Endothelial cell of umbilical vein (primary cell): ENCODE results near the gene SYTL3. TPM values are rescaled to one million over a fixed set of nuclear protein-coding genes. Genes with fewer than 3 reads are reported as not detected.

ENCODE experiments used
- BruUV-seq: library from RNA; stranded (reverse); fragments of 400-500 nt; replicated peaks from 2 replicates; lab custom pipeline; 2021; lab: Mats Ljungman, UMichigan
- CTCF ChIA-PET: fragments of 300-600, 350-600 bp; sonication (Branson Sonifier 250); formaldehyde crosslinking; loops from one replicate; lab custom pipeline; 2021; ENCODE audit warnings: antibody characterized with exemption, inconsistent platforms; lab: Charles Lee
- POLR2A ChIA-PET: fragments of 300-600, 350-600 bp; sonication (Branson Sonifier 250); formaldehyde crosslinking; loops from one replicate; lab custom pipeline; 2021; ENCODE audit warnings: antibody characterized with exemption, inconsistent platforms; lab: Charles Lee
- DNase-seq: peaks from one replicate; pipeline ENCODE4 v3.0.0-alpha.2; 2011; ENCODE audit warnings: low read depth, low spot score
- FAIRE-seq: peaks from 2 replicates; lab custom pipeline; 2011; peaks lifted over from hg19 to GRCh38; lab: Jason Lieb, UNC
- H2AFZ ChIP-seq: 2 replicates; pipeline ENCODE4 v1.6.0; 2012; ENCODE audit warnings: low read depth, low read length, control low read depth, inconsistent platforms
- H3K27ac ChIP-seq: 2 replicates; pipeline ENCODE4 v1.5.1; 2011; ENCODE audit warnings: low read depth, mild to moderate bottlenecking, control low read depth, low read length, moderate library complexity; ENCODE audit not compliant: insufficient read depth
- H3K27me3 ChIP-seq, 2 experiments: 2 replicates each; pipeline versions ENCODE4 v1.6.0 to v1.6.1; 2011; ENCODE audit warnings: low read length in 2 of 2, mixed read lengths in 1 of 2; ENCODE audit not compliant: control insufficient read depth in 2 of 2, insufficient read depth in 2 of 2
- H3K36me3 ChIP-seq, 2 experiments: 2 replicates in 1 of 2; 3 replicates in 1 of 2; pipeline ENCODE4 v1.5.1; 2011; ENCODE audit warnings: low read length in 2 of 2, mild to moderate bottlenecking in 1 of 2, moderate library complexity in 1 of 2; ENCODE audit not compliant: control insufficient read depth in 2 of 2, insufficient read depth in 2 of 2; ENCODE audit errors: extremely low read depth in 1 of 2
- H3K4me1 ChIP-seq: 3 replicates; pipeline ENCODE4 v1.5.1; 2011; ENCODE audit warnings: mild to moderate bottlenecking, low read length; ENCODE audit not compliant: control insufficient read depth, insufficient read depth; ENCODE audit errors: extremely low read depth
- H3K4me2 ChIP-seq: 2 replicates; pipeline ENCODE4 v1.6.1; 2011; ENCODE audit warnings: low read length, control low read depth, mixed read lengths; ENCODE audit not compliant: insufficient read depth
- H3K4me3 ChIP-seq, 3 experiments: fragments of 200-600 bp in 1 of 3; sonication (generic), shearing (Covaris generic) in 1 of 3; replicated peaks in 1 of 3; 2 replicates each; pipeline ENCODE4 v1.5.1; 2011 to 2016; ENCODE audit warnings: control low read depth in 3 of 3, low read length in 3 of 3, mild to moderate bottlenecking in 2 of 3, inconsistent platforms in 1 of 3, low read depth in 1 of 3, moderate library complexity in 1 of 3; ENCODE audit not compliant: insufficient read depth in 1 of 3
- H3K79me2 ChIP-seq: 2 replicates; pipeline ENCODE4 v1.6.0; 2012; ENCODE audit warnings: low read length, inconsistent platforms; ENCODE audit not compliant: control insufficient read depth, insufficient read depth
- H3K9ac ChIP-seq: replicated peaks from 2 replicates; pipeline ENCODE3; 2011; ENCODE audit warnings: low read length, control low read depth; ENCODE audit not compliant: insufficient read depth; ENCODE audit errors: extremely low read depth
- H3K9me1 ChIP-seq: replicated peaks from 3 replicates; pipeline ENCODE4 v1.6.0; 2011; ENCODE audit warnings: mild to moderate bottlenecking, low read length; ENCODE audit not compliant: control insufficient read depth, insufficient read depth; ENCODE audit errors: extremely low read depth
- H3K9me3 ChIP-seq: replicated peaks from 2 replicates; pipeline ENCODE4 v1.5.1; 2012; ENCODE audit warnings: low read length, inconsistent platforms; ENCODE audit not compliant: control insufficient read depth, insufficient read depth
- H4K20me1 ChIP-seq: replicated peaks from 2 replicates; pipeline ENCODE3; 2011; ENCODE audit warnings: mild to moderate bottlenecking, low read length; ENCODE audit not compliant: control insufficient read depth, insufficient read depth; ENCODE audit errors: extremely low read depth
- EZH2 ChIP-seq: IDR thresholded peaks from 2 replicates; pipeline ENCODE4 v1.6.1; 2012; ENCODE audit warnings: borderline replicate concordance, low read depth, mild to moderate bottlenecking, moderate library complexity, low read length, inconsistent platforms; ENCODE audit not compliant: severe bottlenecking
- FOS ChIP-seq: IDR thresholded peaks from 2 replicates; pipeline ENCODE4 v1.6.1; 2011; ENCODE audit warnings: mild to moderate bottlenecking, low read length, moderate library complexity, borderline replicate concordance; ENCODE audit not compliant: insufficient read depth
- GATA2 ChIP-seq: IDR thresholded peaks from 2 replicates; pipeline ENCODE4 v1.7.0; 2011; ENCODE audit warnings: low read depth, mild to moderate bottlenecking, moderate library complexity, mixed read lengths, low read length; ENCODE audit not compliant: insufficient read length, insufficient read depth
- JUN ChIP-seq: IDR thresholded peaks from 2 replicates; pipeline ENCODE4 v1.6.1; 2011; ENCODE audit warnings: borderline replicate concordance, low read depth; ENCODE audit not compliant: insufficient read length, insufficient read depth
- MYC ChIP-seq: IDR thresholded peaks from one replicate; pipeline ENCODE4 v1.6.1; 2011; ENCODE audit warnings: mild to moderate bottlenecking, low read depth, low read length
- POLR2A ChIP-seq: IDR thresholded peaks from 2 replicates; pipeline ENCODE4 v1.6.1; 2012; ENCODE audit warnings: low read depth, mild to moderate bottlenecking, control low read depth, low read length
- POLR2AphosphoS5 ChIP-seq: IDR thresholded peaks from 2 replicates; pipeline ENCODE4 v1.6.1; 2012; ENCODE audit warnings: low read depth, mild to moderate bottlenecking, control low read depth, low read length, moderate library complexity; ENCODE audit not compliant: insufficient read depth
- dilution Hi-C: fragments of 300-500 bp; cut with MboI; formaldehyde crosslinking; loops from one replicate; pipeline ENCODE4 v1.15.0; 2019; ENCODE audit warnings: low sequenced_read_pairs; ENCODE audit not compliant: extremely low pct_ligation_motif_present
- intact Hi-C: fragments of 100-400 bp; cut with micrococcal nuclease; formaldehyde crosslinking; loops from one replicate; pipeline ENCODE4 v1.10.0; 2022
- polyA plus RNA-seq, 4 experiments: library from polyadenylated mRNA; depleted of rRNA in 3 of 4; stranded (reverse) in 3 of 4; unstranded in 1 of 4; fragments of >200 nt; gene quantifications; 2 replicates each; pipeline versions ENCODE4 v1.2.1 to v1.2.3, GENCODE V29; 2011 to 2012; ENCODE audit warnings: missing spikeins in 1 of 4
- total RNA-seq: library from RNA; stranded (reverse); gene quantifications from 2 replicates; pipeline ENCODE4 v1.2.3, GENCODE V29; 2021
- TF ChIP-seq, protein P1 (sequence below): IDR thresholded peaks from 2 replicates; pipeline ENCODE4 v1.6.1; 2011; ENCODE audit not compliant: insufficient read depth, insufficient read length
- TF ChIP-seq, protein P2 (sequence below), 2 donors: IDR thresholded peaks; 1 replicate in 1 of 2; 2 replicates in 1 of 2; pipeline ENCODE4 v1.5.1; 2011; ENCODE audit warnings: low read length in 2 of 2, mild to moderate bottlenecking in 2 of 2, moderate library complexity in 2 of 2, control low read depth in 1 of 2, inconsistent platforms in 1 of 2, low read depth in 1 of 2; ENCODE audit not compliant: insufficient read depth in 1 of 2; ENCODE audit errors: extremely low read depth in 1 of 2

SYTL3 gene
- total and polyA plus RNA-seq, 2 donors (not counting 3 experiments of a cell fraction or from before 2014, with no cell fraction given), result 0.59 to 0.77 TPM

DNA sequence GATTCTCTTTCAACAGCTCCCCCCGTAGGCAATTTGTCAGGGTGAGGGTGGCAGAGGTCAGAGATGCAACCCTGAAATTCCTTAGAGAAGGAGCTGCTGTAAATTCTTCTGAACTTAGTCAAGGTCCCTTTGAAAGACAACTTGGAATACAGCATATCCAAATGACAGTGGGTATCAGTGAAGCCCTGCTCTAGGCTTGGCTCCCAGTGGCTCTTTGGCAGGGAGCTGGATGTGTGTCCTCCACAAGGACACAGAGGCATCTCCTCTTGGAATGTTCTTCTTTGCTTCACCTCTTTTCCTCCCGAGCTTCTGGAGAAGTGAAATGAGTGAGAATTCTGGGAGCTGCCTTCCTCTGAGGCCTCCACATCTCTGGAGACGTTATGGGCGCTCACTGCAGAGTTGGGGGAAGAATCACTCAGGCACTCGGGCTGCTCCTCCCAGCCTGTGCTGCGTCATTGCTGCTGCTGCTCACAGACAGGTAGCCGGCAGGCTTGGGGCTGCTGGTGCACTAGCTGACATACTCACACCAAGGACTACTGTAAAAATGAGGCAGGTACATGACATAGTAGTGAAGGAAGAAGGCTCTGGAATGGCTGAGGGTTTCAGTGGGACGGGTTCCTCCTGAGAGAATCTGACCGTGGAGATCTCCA is 39.4 kb upstream of the SYTL3 start:
- no peaks in the 10 kb centered on the region for H3K79me2 ChIP-seq
- no peaks in the 10 kb centered on the region for H4K20me1 ChIP-seq
- ChIA-PET POLR2A (no interaction called here), CTCF (interaction anchor here (0.6 to 1.2 kb wide), 3 partner anchors 230 to 396 kb away, joined by 4 to 5 read pairs (median 4); no protein-coding TSS in a partner anchor)
- intact Hi-C loops, result no loop called here
- no peak overlapping the region for H3K9ac ChIP-seq
- no peak overlapping the region for H3K27ac ChIP-seq
- H3K9me1 ChIP-seq, result no peaks in the 10 kb centered on the region
- H3K4me2 ChIP-seq, result no peak overlapping the region
- no peaks in the 10 kb centered on the region for H3K4me1 ChIP-seq
- H3K4me3 ChIP-seq, result no peak overlapping the region
- FAIRE-seq (no peak), DNase-seq (no peak)
- peaks cover 13 to 38% of the 10 kb centered on the region in 2 experiments for H3K36me3 ChIP-seq
- dilution Hi-C loops, result no loop called here
- no peaks in the 10 kb centered on the region for H3K27me3 ChIP-seq
- TF ChIP-seq, protein P1, sequence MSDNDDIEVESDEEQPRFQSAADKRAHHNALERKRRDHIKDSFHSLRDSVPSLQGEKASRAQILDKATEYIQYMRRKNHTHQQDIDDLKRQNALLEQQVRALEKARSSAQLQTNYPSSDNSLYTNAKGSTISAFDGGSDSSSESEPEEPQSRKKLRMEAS, result no peak
- TF ChIP-seq FOS, result no peak
- no peak for TF ChIP-seq POLR2A
- no peak for TF ChIP-seq MYC
- TF ChIP-seq EZH2, result no peak
- TF ChIP-seq POLR2AphosphoS5, result no peak
- TF ChIP-seq GATA2, result no peak
- TF ChIP-seq, protein P2, sequence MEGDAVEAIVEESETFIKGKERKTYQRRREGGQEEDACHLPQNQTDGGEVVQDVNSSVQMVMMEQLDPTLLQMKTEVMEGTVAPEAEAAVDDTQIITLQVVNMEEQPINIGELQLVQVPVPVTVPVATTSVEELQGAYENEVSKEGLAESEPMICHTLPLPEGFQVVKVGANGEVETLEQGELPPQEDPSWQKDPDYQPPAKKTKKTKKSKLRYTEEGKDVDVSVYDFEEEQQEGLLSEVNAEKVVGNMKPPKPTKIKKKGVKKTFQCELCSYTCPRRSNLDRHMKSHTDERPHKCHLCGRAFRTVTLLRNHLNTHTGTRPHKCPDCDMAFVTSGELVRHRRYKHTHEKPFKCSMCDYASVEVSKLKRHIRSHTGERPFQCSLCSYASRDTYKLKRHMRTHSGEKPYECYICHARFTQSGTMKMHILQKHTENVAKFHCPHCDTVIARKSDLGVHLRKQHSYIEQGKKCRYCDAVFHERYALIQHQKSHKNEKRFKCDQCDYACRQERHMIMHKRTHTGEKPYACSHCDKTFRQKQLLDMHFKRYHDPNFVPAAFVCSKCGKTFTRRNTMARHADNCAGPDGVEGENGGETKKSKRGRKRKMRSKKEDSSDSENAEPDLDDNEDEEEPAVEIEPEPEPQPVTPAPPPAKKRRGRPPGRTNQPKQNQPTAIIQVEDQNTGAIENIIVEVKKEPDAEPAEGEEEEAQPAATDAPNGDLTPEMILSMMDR (IDR thresholded peaks at IDR 0.05; ENCODE audit: extremely low read depth in 1 of 2, insufficient read depth in 1 of 2, low read depth in 1 of 2, low read length in 2 of 2), result no peak
- TF ChIP-seq JUN, result no peak
- H3K9me3 ChIP-seq, result no peaks in the 10 kb centered on the region
- BruUV-seq, result no TSS peak
- H2AFZ ChIP-seq, result no peak overlapping the region
